Peyer's patch (tissue), 4 donors: ENCODE results near the gene ZNF691.

ENCODE experiments used
- POLR2A ChIP-seq, 2 donors: fragments of 450-650 bp; IDR thresholded peaks; one replicate each; pipeline ENCODE4 v1.5.1; 2017; ENCODE audit warnings: antibody characterized with exemption in 2 of 2, mild to moderate bottlenecking in 2 of 2, moderate library complexity in 2 of 2
- TF ChIP-seq, protein P1 (sequence below), 6 experiments: fragments of 450-650 bp in 4 of 6; fragments of 200-600 bp in 2 of 6; sonication (generic) in 1 of 6; IDR thresholded peaks; one replicate each; pipeline ENCODE4 v1.5.1; 2017 to 2019; ENCODE audit warnings: antibody characterized with exemption in 6 of 6, mild to moderate bottlenecking in 3 of 6, moderate library complexity in 1 of 6

DNA sequence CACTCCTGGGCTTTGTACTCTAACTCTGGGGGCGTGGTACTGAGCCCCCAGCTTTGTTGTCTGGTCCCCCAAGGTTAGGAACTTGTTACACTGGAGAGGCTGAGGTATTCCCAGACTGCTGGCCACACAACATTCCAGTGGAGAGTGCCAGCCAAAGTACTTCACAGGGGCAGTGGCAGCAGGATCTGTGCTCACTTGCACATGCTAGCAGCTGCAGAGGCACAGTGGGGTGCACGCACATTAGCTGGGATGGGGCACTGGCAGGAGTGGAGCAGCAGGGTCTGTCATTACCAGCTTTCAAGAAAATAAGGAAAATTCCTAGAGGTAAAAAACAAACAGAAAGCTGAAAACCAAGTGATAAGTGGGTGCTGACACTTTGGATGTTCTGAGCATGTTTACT lies 31.0 kb downstream of the ZNF691 start:
- no peak for TF ChIP-seq POLR2A (IDR thresholded peaks at IDR 0.05)
- TF ChIP-seq, protein P1, sequence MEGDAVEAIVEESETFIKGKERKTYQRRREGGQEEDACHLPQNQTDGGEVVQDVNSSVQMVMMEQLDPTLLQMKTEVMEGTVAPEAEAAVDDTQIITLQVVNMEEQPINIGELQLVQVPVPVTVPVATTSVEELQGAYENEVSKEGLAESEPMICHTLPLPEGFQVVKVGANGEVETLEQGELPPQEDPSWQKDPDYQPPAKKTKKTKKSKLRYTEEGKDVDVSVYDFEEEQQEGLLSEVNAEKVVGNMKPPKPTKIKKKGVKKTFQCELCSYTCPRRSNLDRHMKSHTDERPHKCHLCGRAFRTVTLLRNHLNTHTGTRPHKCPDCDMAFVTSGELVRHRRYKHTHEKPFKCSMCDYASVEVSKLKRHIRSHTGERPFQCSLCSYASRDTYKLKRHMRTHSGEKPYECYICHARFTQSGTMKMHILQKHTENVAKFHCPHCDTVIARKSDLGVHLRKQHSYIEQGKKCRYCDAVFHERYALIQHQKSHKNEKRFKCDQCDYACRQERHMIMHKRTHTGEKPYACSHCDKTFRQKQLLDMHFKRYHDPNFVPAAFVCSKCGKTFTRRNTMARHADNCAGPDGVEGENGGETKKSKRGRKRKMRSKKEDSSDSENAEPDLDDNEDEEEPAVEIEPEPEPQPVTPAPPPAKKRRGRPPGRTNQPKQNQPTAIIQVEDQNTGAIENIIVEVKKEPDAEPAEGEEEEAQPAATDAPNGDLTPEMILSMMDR (IDR thresholded peaks at IDR 0.05) = no peak
